Measurements from ENCODE around the gene CYP4F11. TPM values are rescaled to one million over a fixed set of nuclear protein-coding genes. Genes with fewer than 3 reads are reported as not detected.
"Not testable (repeated sequence)": the region's sequence is repeated elsewhere in the genome, so short reads cannot be mapped to it uniquely, and the experiment has no call there.

CYP4F11 gene
- total RNA-seq, 1 donor from 2014 or later, result not detected

DNA sequence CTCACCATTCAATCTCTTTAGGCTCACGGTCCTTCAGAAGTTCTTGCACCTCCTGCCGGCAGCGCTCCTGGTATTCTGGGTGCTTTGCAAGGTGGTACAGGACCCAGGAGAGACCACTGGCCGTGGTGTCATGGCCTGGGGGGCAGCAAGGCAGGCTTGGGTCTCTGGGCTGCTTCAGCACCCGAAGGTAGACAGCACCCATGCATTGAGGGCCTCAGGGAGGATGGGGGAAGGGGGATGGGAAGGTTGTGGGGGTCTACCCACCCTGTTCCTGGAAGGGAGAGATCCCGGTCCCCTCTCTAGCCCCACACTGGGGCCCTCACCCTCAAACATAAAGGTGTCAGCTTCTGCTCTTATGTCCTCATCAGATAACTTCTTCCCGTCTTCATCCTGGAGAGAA is 48.4 kb downstream of the CYP4F11 start:
- H3K4me1 Mint-ChIP-seq (ENCODE audit: low read depth, unreplicated experiment), result no peaks in the 10 kb centered on the region
- H3K9me3 Mint-ChIP-seq (ENCODE audit: unreplicated experiment), result peaks cover 4% of the 10 kb centered on the region
- no peak for DNase-seq
- H3K27ac Mint-ChIP-seq (ENCODE audit: unreplicated experiment), result no peak overlapping the region
- TF ChIP-seq, protein P1, sequence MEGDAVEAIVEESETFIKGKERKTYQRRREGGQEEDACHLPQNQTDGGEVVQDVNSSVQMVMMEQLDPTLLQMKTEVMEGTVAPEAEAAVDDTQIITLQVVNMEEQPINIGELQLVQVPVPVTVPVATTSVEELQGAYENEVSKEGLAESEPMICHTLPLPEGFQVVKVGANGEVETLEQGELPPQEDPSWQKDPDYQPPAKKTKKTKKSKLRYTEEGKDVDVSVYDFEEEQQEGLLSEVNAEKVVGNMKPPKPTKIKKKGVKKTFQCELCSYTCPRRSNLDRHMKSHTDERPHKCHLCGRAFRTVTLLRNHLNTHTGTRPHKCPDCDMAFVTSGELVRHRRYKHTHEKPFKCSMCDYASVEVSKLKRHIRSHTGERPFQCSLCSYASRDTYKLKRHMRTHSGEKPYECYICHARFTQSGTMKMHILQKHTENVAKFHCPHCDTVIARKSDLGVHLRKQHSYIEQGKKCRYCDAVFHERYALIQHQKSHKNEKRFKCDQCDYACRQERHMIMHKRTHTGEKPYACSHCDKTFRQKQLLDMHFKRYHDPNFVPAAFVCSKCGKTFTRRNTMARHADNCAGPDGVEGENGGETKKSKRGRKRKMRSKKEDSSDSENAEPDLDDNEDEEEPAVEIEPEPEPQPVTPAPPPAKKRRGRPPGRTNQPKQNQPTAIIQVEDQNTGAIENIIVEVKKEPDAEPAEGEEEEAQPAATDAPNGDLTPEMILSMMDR (IDR thresholded peaks at IDR 0.05; ENCODE audit: partially characterized antibody, unreplicated experiment), result no peak
- H3K4me3 Mint-ChIP-seq (ENCODE audit: unreplicated experiment), result no peak overlapping the region
- H3K36me3 Mint-ChIP-seq (ENCODE audit: unreplicated experiment), result no peaks in the 10 kb centered on the region
- H3K27me3 Mint-ChIP-seq (ENCODE audit: unreplicated experiment), result no peaks in the 10 kb centered on the region

DNA sequence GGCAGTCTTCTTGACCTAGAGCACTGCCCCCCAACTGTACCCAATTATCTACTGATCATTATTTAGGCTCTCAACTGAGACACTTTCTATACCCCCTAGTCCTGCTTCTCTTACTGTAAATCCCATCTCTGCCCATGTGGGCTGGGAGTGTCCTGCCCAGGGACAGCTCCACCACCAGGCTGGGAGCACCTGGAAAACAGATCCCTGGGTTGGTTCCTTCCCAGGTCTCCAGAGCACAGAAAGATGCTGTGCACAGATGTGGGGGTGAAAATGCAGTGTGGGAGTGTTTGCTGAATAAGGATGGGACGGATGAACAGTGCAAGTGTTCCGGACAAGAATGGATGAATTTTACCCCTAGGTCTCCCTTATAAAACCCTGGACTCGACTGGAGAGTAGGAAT is 49.2 kb downstream of the CYP4F11 start:
- Mint-ChIP-seq H3K9me3 (ENCODE audit: unreplicated experiment) (peaks cover 4% of the 10 kb centered on the region), H3K36me3 (ENCODE audit: unreplicated experiment) (no peaks in the 10 kb centered on the region), H3K27me3 (ENCODE audit: unreplicated experiment) (no peaks in the 10 kb centered on the region), H3K27ac (ENCODE audit: unreplicated experiment) (no peak overlapping the region), H3K4me1 (ENCODE audit: low read depth, unreplicated experiment) (no peaks in the 10 kb centered on the region), H3K4me3 (ENCODE audit: unreplicated experiment) (no peak overlapping the region)
- TF ChIP-seq, protein P1 (IDR thresholded peaks at IDR 0.05; ENCODE audit: partially characterized antibody, unreplicated experiment), result no peak
- DNase-seq, result no peak

DNA sequence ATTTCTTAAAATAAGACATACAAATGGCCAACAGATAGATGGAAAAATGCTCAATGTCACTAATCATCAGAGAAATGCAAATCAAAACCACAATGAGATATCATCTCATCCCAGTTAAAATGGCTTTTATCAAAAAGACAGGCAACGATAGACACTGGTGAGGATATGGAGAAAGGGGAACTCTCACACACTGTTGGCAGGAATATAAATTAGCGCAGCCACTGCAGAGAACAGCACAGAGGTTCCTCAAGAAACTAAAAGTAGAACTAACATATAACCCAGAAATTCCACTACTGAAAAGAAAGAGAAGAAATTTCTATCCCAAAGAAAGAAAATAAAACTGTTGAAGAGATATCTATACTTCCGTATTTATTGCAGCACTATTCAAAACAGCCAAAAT is 51.0 kb downstream of the CYP4F11 start:
- H3K9me3 Mint-ChIP-seq (ENCODE audit: unreplicated experiment); H3K36me3 Mint-ChIP-seq (ENCODE audit: unreplicated experiment); H3K27ac Mint-ChIP-seq (ENCODE audit: unreplicated experiment); DNase-seq; H3K4me3 Mint-ChIP-seq (ENCODE audit: unreplicated experiment); H3K4me1 Mint-ChIP-seq (ENCODE audit: low read depth, unreplicated experiment); H3K27me3 Mint-ChIP-seq (ENCODE audit: unreplicated experiment): not testable (repeated sequence)

DNA sequence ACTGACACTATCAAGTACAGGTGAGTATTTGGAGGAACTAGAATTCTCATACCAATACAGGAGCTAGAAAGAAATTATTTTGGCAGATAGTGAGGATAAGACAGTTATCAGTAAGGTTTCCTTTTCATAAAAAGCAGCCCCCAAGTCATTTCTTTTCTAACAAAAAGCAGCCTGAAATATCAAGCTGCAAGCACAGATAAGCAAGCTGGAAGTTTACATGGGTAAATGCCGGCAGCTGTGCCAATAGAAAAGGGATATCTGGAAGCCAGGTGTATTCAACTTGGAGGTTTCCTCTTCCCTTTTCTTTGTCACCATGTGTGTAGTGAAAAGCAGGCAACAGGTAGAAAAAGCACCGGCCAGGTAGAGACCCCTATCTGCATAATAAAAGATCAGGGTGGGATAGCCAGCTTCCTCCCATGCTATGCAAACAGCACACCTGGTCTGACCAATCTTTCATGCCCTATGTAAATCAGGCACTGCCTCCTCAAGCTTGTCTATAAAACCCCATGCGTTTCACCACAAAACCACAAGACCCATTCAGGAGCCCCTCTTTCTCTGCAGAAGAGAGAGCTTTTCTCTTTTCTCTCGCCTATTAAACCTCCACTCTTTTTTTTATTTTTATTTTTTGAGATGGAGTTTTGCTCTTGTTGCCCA is 59.4 kb downstream of the CYP4F11 start:
- H3K27me3 Mint-ChIP-seq (ENCODE audit: unreplicated experiment), result peaks cover 1% of the 10 kb centered on the region
- no peaks in the 10 kb centered on the region for H3K4me1 Mint-ChIP-seq (ENCODE audit: low read depth, unreplicated experiment)
- no peak overlapping the region for H3K4me3 Mint-ChIP-seq (ENCODE audit: unreplicated experiment)

DNA sequence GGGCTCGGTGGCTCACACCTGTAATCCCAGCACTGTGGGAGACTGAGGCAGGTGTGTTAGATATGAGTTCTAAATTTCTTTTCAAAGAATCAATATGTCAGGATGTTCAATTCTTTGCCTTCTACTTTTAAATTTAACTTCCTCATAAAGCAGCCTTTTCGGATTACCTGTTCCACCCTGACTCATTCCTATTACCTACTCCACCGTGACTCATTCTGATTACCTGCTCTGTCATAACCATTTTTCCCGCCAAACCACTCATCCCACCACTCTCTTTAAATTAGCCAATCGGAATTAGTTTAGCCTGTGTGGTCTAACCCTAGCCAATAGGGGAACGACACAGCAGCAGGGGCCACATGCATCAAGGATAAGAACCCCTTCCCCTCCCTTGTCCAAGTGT is 60.6 kb downstream of the CYP4F11 start:
- H3K9me3 Mint-ChIP-seq (ENCODE audit: unreplicated experiment); H3K27me3 Mint-ChIP-seq (ENCODE audit: unreplicated experiment): not testable (repeated sequence)

More for the DNA sequence above, 59.4 kb downstream of the CYP4F11 start:
- H3K27ac Mint-ChIP-seq (ENCODE audit: unreplicated experiment), result no peak overlapping the region
- H3K9me3 Mint-ChIP-seq (ENCODE audit: unreplicated experiment), result no peaks in the 10 kb centered on the region
- TF ChIP-seq, protein P1 (IDR thresholded peaks at IDR 0.05; ENCODE audit: partially characterized antibody, unreplicated experiment), result no peak
- no peak for DNase-seq
- H3K36me3 Mint-ChIP-seq (ENCODE audit: unreplicated experiment), result peaks cover 3% of the 10 kb centered on the region

DNA sequence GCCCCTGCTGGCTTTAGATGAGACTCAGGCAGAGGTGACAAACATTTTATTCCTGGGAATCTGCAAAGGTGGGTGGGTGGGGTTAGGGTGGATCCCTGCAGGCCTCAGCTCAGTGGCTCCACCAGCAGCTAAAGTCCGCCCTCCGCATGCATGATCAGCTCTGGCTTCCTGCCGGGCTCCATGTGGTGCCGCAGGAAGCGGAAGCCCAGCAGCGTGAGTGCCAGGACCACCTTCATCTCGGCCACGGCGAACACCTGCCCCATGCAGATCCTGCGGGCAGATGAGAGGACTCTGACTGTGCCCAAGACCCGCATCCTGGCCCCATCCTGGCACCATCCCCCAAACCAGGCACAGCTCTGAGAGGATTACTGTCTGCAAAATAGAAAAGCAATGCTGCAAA is 62.8 kb downstream of the CYP4F11 start:
- Mint-ChIP-seq H3K4me3 (ENCODE audit: unreplicated experiment) (no peak overlapping the region), H3K4me1 (ENCODE audit: low read depth, unreplicated experiment) (peaks cover 2% of the 10 kb centered on the region), H3K27ac (ENCODE audit: unreplicated experiment) (no peak overlapping the region), H3K27me3 (ENCODE audit: unreplicated experiment) (peaks cover 5% of the 10 kb centered on the region), H3K36me3 (ENCODE audit: unreplicated experiment) (no peaks in the 10 kb centered on the region), H3K9me3 (ENCODE audit: unreplicated experiment) (peaks cover 3% of the 10 kb centered on the region)
- DNase-seq, result peak; percentile 16
- TF ChIP-seq, protein P1 (IDR thresholded peaks at IDR 0.05; ENCODE audit: partially characterized antibody, unreplicated experiment), result no peak

More for the DNA sequence above, 60.6 kb downstream of the CYP4F11 start:
- not testable (repeated sequence) for H3K4me1 Mint-ChIP-seq (ENCODE audit: low read depth, unreplicated experiment); DNase-seq; H3K27ac Mint-ChIP-seq (ENCODE audit: unreplicated experiment); H3K36me3 Mint-ChIP-seq (ENCODE audit: unreplicated experiment); H3K4me3 Mint-ChIP-seq (ENCODE audit: unreplicated experiment)

Measured in glutamatergic neuron (in vitro differentiated cells).